Endothelial cell of umbilical vein (primary cell): ENCODE results near the gene ZC3H14. TPM values are rescaled to one million over a fixed set of nuclear protein-coding genes. Genes with fewer than 3 reads are reported as not detected.

Source experiments
- BruUV-seq: library from RNA; stranded (reverse); fragments of 400-500 nt; replicated peaks from 2 replicates; lab custom pipeline; 2021; lab: Mats Ljungman, UMichigan
- CTCF ChIA-PET: fragments of 300-600, 350-600 bp; sonication (Branson Sonifier 250); formaldehyde crosslinking; loops from one replicate; lab custom pipeline; 2021; ENCODE audit warnings: antibody characterized with exemption, inconsistent platforms; lab: Charles Lee
- POLR2A ChIA-PET: fragments of 300-600, 350-600 bp; sonication (Branson Sonifier 250); formaldehyde crosslinking; loops from one replicate; lab custom pipeline; 2021; ENCODE audit warnings: antibody characterized with exemption, inconsistent platforms; lab: Charles Lee
- DNase-seq: peaks from one replicate; pipeline ENCODE4 v3.0.0-alpha.2; 2011; ENCODE audit warnings: low read depth, low spot score
- FAIRE-seq: peaks from 2 replicates; lab custom pipeline; 2011; peaks lifted over from hg19 to GRCh38; lab: Jason Lieb, UNC
- H2AFZ ChIP-seq: 2 replicates; pipeline ENCODE4 v1.6.0; 2012; ENCODE audit warnings: low read depth, low read length, control low read depth, inconsistent platforms
- H3K27ac ChIP-seq: 2 replicates; pipeline ENCODE4 v1.5.1; 2011; ENCODE audit warnings: low read depth, mild to moderate bottlenecking, control low read depth, low read length, moderate library complexity; ENCODE audit not compliant: insufficient read depth
- H3K27me3 ChIP-seq, 2 experiments: 2 replicates each; pipeline versions ENCODE4 v1.6.0 to v1.6.1; 2011; ENCODE audit warnings: low read length in 2 of 2, mixed read lengths in 1 of 2; ENCODE audit not compliant: control insufficient read depth in 2 of 2, insufficient read depth in 2 of 2
- H3K36me3 ChIP-seq, 2 experiments: 2 replicates in 1 of 2; 3 replicates in 1 of 2; pipeline ENCODE4 v1.5.1; 2011; ENCODE audit warnings: low read length in 2 of 2, mild to moderate bottlenecking in 1 of 2, moderate library complexity in 1 of 2; ENCODE audit not compliant: control insufficient read depth in 2 of 2, insufficient read depth in 2 of 2; ENCODE audit errors: extremely low read depth in 1 of 2
- H3K4me1 ChIP-seq: 3 replicates; pipeline ENCODE4 v1.5.1; 2011; ENCODE audit warnings: mild to moderate bottlenecking, low read length; ENCODE audit not compliant: control insufficient read depth, insufficient read depth; ENCODE audit errors: extremely low read depth
- H3K4me2 ChIP-seq: 2 replicates; pipeline ENCODE4 v1.6.1; 2011; ENCODE audit warnings: low read length, control low read depth, mixed read lengths; ENCODE audit not compliant: insufficient read depth
- H3K4me3 ChIP-seq, 3 experiments: fragments of 200-600 bp in 1 of 3; sonication (generic), shearing (Covaris generic) in 1 of 3; replicated peaks in 1 of 3; 2 replicates each; pipeline ENCODE4 v1.5.1; 2011 to 2016; ENCODE audit warnings: control low read depth in 3 of 3, low read length in 3 of 3, mild to moderate bottlenecking in 2 of 3, inconsistent platforms in 1 of 3, low read depth in 1 of 3, moderate library complexity in 1 of 3; ENCODE audit not compliant: insufficient read depth in 1 of 3
- H3K79me2 ChIP-seq: 2 replicates; pipeline ENCODE4 v1.6.0; 2012; ENCODE audit warnings: low read length, inconsistent platforms; ENCODE audit not compliant: control insufficient read depth, insufficient read depth
- H3K9ac ChIP-seq: replicated peaks from 2 replicates; pipeline ENCODE3; 2011; ENCODE audit warnings: low read length, control low read depth; ENCODE audit not compliant: insufficient read depth; ENCODE audit errors: extremely low read depth
- H3K9me1 ChIP-seq: replicated peaks from 3 replicates; pipeline ENCODE4 v1.6.0; 2011; ENCODE audit warnings: mild to moderate bottlenecking, low read length; ENCODE audit not compliant: control insufficient read depth, insufficient read depth; ENCODE audit errors: extremely low read depth
- H3K9me3 ChIP-seq: replicated peaks from 2 replicates; pipeline ENCODE4 v1.5.1; 2012; ENCODE audit warnings: low read length, inconsistent platforms; ENCODE audit not compliant: control insufficient read depth, insufficient read depth
- H4K20me1 ChIP-seq: replicated peaks from 2 replicates; pipeline ENCODE3; 2011; ENCODE audit warnings: mild to moderate bottlenecking, low read length; ENCODE audit not compliant: control insufficient read depth, insufficient read depth; ENCODE audit errors: extremely low read depth
- EZH2 ChIP-seq: IDR thresholded peaks from 2 replicates; pipeline ENCODE4 v1.6.1; 2012; ENCODE audit warnings: borderline replicate concordance, low read depth, mild to moderate bottlenecking, moderate library complexity, low read length, inconsistent platforms; ENCODE audit not compliant: severe bottlenecking
- FOS ChIP-seq: IDR thresholded peaks from 2 replicates; pipeline ENCODE4 v1.6.1; 2011; ENCODE audit warnings: mild to moderate bottlenecking, low read length, moderate library complexity, borderline replicate concordance; ENCODE audit not compliant: insufficient read depth
- GATA2 ChIP-seq: IDR thresholded peaks from 2 replicates; pipeline ENCODE4 v1.7.0; 2011; ENCODE audit warnings: low read depth, mild to moderate bottlenecking, moderate library complexity, mixed read lengths, low read length; ENCODE audit not compliant: insufficient read length, insufficient read depth
- JUN ChIP-seq: IDR thresholded peaks from 2 replicates; pipeline ENCODE4 v1.6.1; 2011; ENCODE audit warnings: borderline replicate concordance, low read depth; ENCODE audit not compliant: insufficient read length, insufficient read depth
- MYC ChIP-seq: IDR thresholded peaks from one replicate; pipeline ENCODE4 v1.6.1; 2011; ENCODE audit warnings: mild to moderate bottlenecking, low read depth, low read length
- POLR2A ChIP-seq: IDR thresholded peaks from 2 replicates; pipeline ENCODE4 v1.6.1; 2012; ENCODE audit warnings: low read depth, mild to moderate bottlenecking, control low read depth, low read length
- POLR2AphosphoS5 ChIP-seq: IDR thresholded peaks from 2 replicates; pipeline ENCODE4 v1.6.1; 2012; ENCODE audit warnings: low read depth, mild to moderate bottlenecking, control low read depth, low read length, moderate library complexity; ENCODE audit not compliant: insufficient read depth
- dilution Hi-C: fragments of 300-500 bp; cut with MboI; formaldehyde crosslinking; loops from one replicate; pipeline ENCODE4 v1.15.0; 2019; ENCODE audit warnings: low sequenced_read_pairs; ENCODE audit not compliant: extremely low pct_ligation_motif_present
- intact Hi-C: fragments of 100-400 bp; cut with micrococcal nuclease; formaldehyde crosslinking; loops from one replicate; pipeline ENCODE4 v1.10.0; 2022
- polyA plus RNA-seq, 4 experiments: library from polyadenylated mRNA; depleted of rRNA in 3 of 4; stranded (reverse) in 3 of 4; unstranded in 1 of 4; fragments of >200 nt; gene quantifications; 2 replicates each; pipeline versions ENCODE4 v1.2.1 to v1.2.3, GENCODE V29; 2011 to 2012; ENCODE audit warnings: missing spikeins in 1 of 4
- total RNA-seq: library from RNA; stranded (reverse); gene quantifications from 2 replicates; pipeline ENCODE4 v1.2.3, GENCODE V29; 2021
- TF ChIP-seq, protein P1 (sequence below), 2 donors: IDR thresholded peaks; 1 replicate in 1 of 2; 2 replicates in 1 of 2; pipeline ENCODE4 v1.5.1; 2011; ENCODE audit warnings: low read length in 2 of 2, mild to moderate bottlenecking in 2 of 2, moderate library complexity in 2 of 2, control low read depth in 1 of 2, inconsistent platforms in 1 of 2, low read depth in 1 of 2; ENCODE audit not compliant: insufficient read depth in 1 of 2; ENCODE audit errors: extremely low read depth in 1 of 2
- TF ChIP-seq, protein P2 (sequence below): IDR thresholded peaks from 2 replicates; pipeline ENCODE4 v1.6.1; 2011; ENCODE audit not compliant: insufficient read depth, insufficient read length

ZC3H14 gene
- total and polyA plus RNA-seq, 2 donors (not counting 3 experiments of a cell fraction or from before 2014, with no cell fraction given) = 61.2 to 61.8 TPM

DNA sequence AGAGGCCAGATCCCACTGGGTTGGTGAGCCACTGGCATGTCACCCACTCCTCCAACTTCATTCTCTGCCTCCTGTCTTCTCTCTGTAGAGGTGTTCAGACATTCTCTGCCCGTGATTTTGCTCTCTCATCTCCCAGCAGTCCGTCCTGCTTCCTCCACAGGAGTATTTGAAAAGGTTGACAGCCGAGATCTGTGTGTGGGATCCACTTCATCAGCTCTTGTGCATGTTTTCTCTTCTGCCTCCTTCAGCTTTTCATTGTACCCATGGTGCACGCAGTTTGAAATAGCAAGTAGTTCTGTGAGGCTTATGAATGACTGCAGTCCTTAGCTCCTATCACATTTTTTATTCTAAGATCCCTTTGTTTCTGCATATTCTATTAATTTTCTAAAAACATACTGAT is 34.8 kb downstream of the ZC3H14 start:
- intact Hi-C loops (no loop called here), dilution Hi-C loops (no loop called here)
- H4K20me1 ChIP-seq = no peaks in the 10 kb centered on the region
- no peak overlapping the region for H2AFZ ChIP-seq
- no peaks in the 10 kb centered on the region for H3K4me1 ChIP-seq
- H3K4me2 ChIP-seq = no peak overlapping the region
- H3K79me2 ChIP-seq = no peaks in the 10 kb centered on the region
- peaks cover 25 to 30% of the 10 kb centered on the region in 2 experiments for H3K36me3 ChIP-seq
- TF ChIP-seq GATA2 (no peak), POLR2AphosphoS5 (no peak), POLR2A (no peak), FOS (no peak), MYC (no peak), EZH2 (no peak), JUN (no peak)
- TF ChIP-seq, protein P1, sequence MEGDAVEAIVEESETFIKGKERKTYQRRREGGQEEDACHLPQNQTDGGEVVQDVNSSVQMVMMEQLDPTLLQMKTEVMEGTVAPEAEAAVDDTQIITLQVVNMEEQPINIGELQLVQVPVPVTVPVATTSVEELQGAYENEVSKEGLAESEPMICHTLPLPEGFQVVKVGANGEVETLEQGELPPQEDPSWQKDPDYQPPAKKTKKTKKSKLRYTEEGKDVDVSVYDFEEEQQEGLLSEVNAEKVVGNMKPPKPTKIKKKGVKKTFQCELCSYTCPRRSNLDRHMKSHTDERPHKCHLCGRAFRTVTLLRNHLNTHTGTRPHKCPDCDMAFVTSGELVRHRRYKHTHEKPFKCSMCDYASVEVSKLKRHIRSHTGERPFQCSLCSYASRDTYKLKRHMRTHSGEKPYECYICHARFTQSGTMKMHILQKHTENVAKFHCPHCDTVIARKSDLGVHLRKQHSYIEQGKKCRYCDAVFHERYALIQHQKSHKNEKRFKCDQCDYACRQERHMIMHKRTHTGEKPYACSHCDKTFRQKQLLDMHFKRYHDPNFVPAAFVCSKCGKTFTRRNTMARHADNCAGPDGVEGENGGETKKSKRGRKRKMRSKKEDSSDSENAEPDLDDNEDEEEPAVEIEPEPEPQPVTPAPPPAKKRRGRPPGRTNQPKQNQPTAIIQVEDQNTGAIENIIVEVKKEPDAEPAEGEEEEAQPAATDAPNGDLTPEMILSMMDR (IDR thresholded peaks at IDR 0.05; ENCODE audit: extremely low read depth in 1 of 2, insufficient read depth in 1 of 2, low read depth in 1 of 2, low read length in 2 of 2) = no peak
- TF ChIP-seq, protein P2, sequence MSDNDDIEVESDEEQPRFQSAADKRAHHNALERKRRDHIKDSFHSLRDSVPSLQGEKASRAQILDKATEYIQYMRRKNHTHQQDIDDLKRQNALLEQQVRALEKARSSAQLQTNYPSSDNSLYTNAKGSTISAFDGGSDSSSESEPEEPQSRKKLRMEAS = no peak
- FAIRE-seq (no peak), DNase-seq (no peak)
- H3K9me3 ChIP-seq = no peaks in the 10 kb centered on the region
- H3K27me3 ChIP-seq = no peaks in the 10 kb centered on the region
- no TSS peak for BruUV-seq
- H3K9ac ChIP-seq = no peak overlapping the region
- no peak overlapping the region for H3K27ac ChIP-seq
- no peaks in the 10 kb centered on the region for H3K9me1 ChIP-seq
- CTCF ChIA-PET = no interaction called here
- POLR2A ChIA-PET = no interaction called here
- H3K4me3 ChIP-seq = no peak overlapping the region
